Neural crest cell (in vitro differentiated cells): ENCODE measurements around the gene DISC1. TPM values are rescaled to one million over a fixed set of nuclear protein-coding genes. Genes with fewer than 3 reads are reported as not detected.

Experiments used
- DNase-seq: peaks from one replicate; pipeline ENCODE4 v3.0.0; 2021; ENCODE audit warnings: low read depth, mixed read lengths, low spot score
- H3K27ac Mint-ChIP-seq: one replicate; pipeline ENCODE4 v1.8.0; 2021; ENCODE audit warnings: mild to moderate bottlenecking, mixed read lengths; ENCODE audit not compliant: unreplicated experiment
- H3K27me3 Mint-ChIP-seq: 2 replicates; pipeline ENCODE4 v1.8.0; 2021; ENCODE audit warnings: low read depth, mild to moderate bottlenecking, mixed read lengths
- H3K36me3 Mint-ChIP-seq: 2 replicates; pipeline ENCODE4 v1.8.0; 2021; ENCODE audit warnings: low read depth, mild to moderate bottlenecking, mixed read lengths
- H3K4me1 Mint-ChIP-seq: 2 replicates; pipeline ENCODE4 v1.8.0; 2021; ENCODE audit warnings: mixed read lengths
- H3K4me3 Mint-ChIP-seq: one replicate; pipeline ENCODE4 v1.8.0; 2021; ENCODE audit warnings: mild to moderate bottlenecking, mixed read lengths
- H3K9me3 Mint-ChIP-seq: 2 replicates; pipeline ENCODE4 v1.8.0; 2021; ENCODE audit warnings: mixed read lengths
- total RNA-seq: library from RNA; stranded (reverse); gene quantifications from 2 replicates; pipeline ENCODE4 v1.2.1, GENCODE V29; 2021
- TF ChIP-seq, protein P1 (sequence below): fragments of 200-600 bp; sonication (generic); conservative IDR thresholded peaks from 2 replicates; pipeline ENCODE4 v1.5.0; 2021; ENCODE audit warnings: antibody characterized with exemption, mild to moderate bottlenecking

The DISC1 gene
- total RNA-seq, 1 donor from 2014 or later = 13.7 TPM

DNA sequence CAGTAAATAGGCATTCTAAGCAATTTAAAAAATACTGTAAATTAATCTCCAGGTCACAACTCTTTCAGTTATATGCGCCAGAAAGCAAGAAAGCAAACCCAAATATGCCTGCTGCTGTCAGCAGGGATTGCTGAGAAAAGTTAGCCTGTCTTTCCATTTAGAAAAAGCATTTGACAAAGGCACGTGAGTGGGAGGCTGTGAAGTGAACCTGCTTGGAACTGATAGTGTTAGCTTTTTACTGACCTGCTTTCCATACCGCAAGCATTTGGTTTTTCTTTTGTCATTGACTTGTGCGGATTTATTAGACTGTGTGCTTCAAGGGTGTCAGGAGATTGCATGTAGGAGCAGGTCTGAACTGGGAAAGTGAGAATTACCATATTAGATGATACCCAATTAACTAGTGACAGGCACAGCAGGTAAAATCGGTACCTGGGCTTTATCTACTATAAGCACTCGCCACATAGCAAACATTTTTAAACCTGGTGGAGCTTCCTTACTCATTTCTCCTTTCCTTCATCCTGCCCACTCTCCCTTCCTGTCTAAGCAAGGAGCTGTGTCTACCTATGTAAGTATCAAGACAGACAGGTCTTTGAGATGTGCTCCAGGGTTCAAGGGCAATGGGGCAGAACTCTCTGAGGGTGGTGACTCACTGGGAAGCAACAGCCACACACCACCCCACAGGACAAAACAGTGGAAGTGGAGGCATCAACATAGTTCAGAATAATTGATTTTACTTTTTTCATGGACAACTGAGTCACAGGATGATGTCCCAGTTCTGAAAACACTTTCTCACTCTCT is 323.9 kb downstream of the DISC1 start:
- H3K27me3 Mint-ChIP-seq = no peaks in the 10 kb centered on the region
- peaks cover 9% of the 10 kb centered on the region for H3K9me3 Mint-ChIP-seq
- no peak overlapping the region for H3K4me3 Mint-ChIP-seq
- TF ChIP-seq, protein P1, sequence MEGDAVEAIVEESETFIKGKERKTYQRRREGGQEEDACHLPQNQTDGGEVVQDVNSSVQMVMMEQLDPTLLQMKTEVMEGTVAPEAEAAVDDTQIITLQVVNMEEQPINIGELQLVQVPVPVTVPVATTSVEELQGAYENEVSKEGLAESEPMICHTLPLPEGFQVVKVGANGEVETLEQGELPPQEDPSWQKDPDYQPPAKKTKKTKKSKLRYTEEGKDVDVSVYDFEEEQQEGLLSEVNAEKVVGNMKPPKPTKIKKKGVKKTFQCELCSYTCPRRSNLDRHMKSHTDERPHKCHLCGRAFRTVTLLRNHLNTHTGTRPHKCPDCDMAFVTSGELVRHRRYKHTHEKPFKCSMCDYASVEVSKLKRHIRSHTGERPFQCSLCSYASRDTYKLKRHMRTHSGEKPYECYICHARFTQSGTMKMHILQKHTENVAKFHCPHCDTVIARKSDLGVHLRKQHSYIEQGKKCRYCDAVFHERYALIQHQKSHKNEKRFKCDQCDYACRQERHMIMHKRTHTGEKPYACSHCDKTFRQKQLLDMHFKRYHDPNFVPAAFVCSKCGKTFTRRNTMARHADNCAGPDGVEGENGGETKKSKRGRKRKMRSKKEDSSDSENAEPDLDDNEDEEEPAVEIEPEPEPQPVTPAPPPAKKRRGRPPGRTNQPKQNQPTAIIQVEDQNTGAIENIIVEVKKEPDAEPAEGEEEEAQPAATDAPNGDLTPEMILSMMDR = no peak
- no peak for DNase-seq
- peaks cover 27% of the 10 kb centered on the region for H3K36me3 Mint-ChIP-seq
- peaks cover 29% of the 10 kb centered on the region for H3K4me1 Mint-ChIP-seq
- peak overlapping the region; percentile 70 for H3K27ac Mint-ChIP-seq

GRCh38 chr1:231951374-231951773 is 324.8 kb downstream of the DISC1 start:
- DNase-seq = no peak
- H3K4me1 Mint-ChIP-seq = peaks cover 27% of the 10 kb centered on the region
- TF ChIP-seq, protein P1 = no peak
- H3K27ac Mint-ChIP-seq = peak overlapping the region; percentile 30
- H3K36me3 Mint-ChIP-seq = peaks cover 21% of the 10 kb centered on the region
- H3K9me3 Mint-ChIP-seq = peaks cover 9% of the 10 kb centered on the region
- no peaks in the 10 kb centered on the region for H3K27me3 Mint-ChIP-seq
- H3K4me3 Mint-ChIP-seq = no peak overlapping the region

DNA sequence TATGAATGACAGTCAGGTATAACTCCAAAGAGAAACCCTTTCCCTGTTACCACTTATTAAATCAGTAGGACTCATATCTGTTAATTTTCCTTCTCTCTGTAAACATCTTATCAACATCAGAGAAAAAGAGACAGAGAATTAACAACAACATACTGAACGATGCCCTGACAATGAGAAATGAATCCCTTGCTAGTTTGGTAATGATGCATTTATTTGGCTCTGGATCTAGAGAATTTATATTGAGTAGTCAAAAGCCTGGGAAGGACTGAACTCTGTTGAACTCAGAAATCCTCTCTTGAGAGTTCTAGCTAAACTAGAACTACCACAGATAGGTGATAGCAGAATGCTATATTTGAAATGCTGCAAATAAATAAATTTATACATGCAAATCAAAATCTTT is 325.6 kb downstream of the DISC1 start:
- Mint-ChIP-seq H3K27ac (no peak overlapping the region), H3K27me3 (no peaks in the 10 kb centered on the region), H3K4me1 (peaks cover 27% of the 10 kb centered on the region), H3K4me3 (no peak overlapping the region), H3K9me3 (peaks cover 3% of the 10 kb centered on the region), H3K36me3 (peaks cover 15% of the 10 kb centered on the region)
- TF ChIP-seq, protein P1 = no peak
- no peak for DNase-seq

GRCh38 chr1:231953660-231954059 is 327.1 kb downstream of the DISC1 start:
- no peak overlapping the region for H3K27ac Mint-ChIP-seq
- H3K36me3 Mint-ChIP-seq = peaks cover 9% of the 10 kb centered on the region
- no peak for DNase-seq
- no peaks in the 10 kb centered on the region for H3K27me3 Mint-ChIP-seq
- H3K4me1 Mint-ChIP-seq = peaks cover 32% of the 10 kb centered on the region
- TF ChIP-seq, protein P1 = no peak
- H3K9me3 Mint-ChIP-seq = no peaks in the 10 kb centered on the region
- H3K4me3 Mint-ChIP-seq = no peak overlapping the region

GRCh38 chr1:231954751-231955150 is 328.2 kb downstream of the DISC1 start:
- Mint-ChIP-seq H3K9me3 (no peaks in the 10 kb centered on the region), H3K4me3 (no peak overlapping the region), H3K36me3 (peaks cover 5% of the 10 kb centered on the region), H3K27me3 (no peaks in the 10 kb centered on the region), H3K4me1 (peaks cover 26% of the 10 kb centered on the region), H3K27ac (peak overlapping the region; percentile 23)
- TF ChIP-seq, protein P1 = no peak
- DNase-seq = no peak
